SK-N-SH (cell line): ENCODE measurements around the gene OS9.

Source experiments
- CTCF ChIP-seq: fragments of 200-600 bp; sonication (generic); IDR thresholded peaks from 2 replicates; pipeline ENCODE4 v1.6.1; 2017; ENCODE audit warnings: antibody characterized with exemption, mild to moderate bottlenecking, moderate library complexity
- EZH2phosphoT487 ChIP-seq: fragments of 200-600 bp; sonication (generic); IDR thresholded peaks from 2 replicates; pipeline ENCODE4 v1.6.1; 2017; ENCODE audit warnings: low read depth, mixed run types, mild to moderate bottlenecking, antibody characterized with exemption, moderate library complexity, borderline replicate concordance
- FOXM1 ChIP-seq: IDR thresholded peaks from 2 replicates; pipeline ENCODE4 v1.4.0; 2012; ENCODE audit warnings: low read depth, mild to moderate bottlenecking
- TF ChIP-seq, protein P1 (sequence below): IDR thresholded peaks from 2 replicates; pipeline ENCODE4 v1.4.0; 2012; ENCODE audit warnings: low read depth

GRCh38 chr12:57727758-57728395 lies 33.9 kb downstream of the OS9 start:
- TF ChIP-seq FOXM1 (no peak), EZH2phosphoT487 (no peak), CTCF (no peak)
- TF ChIP-seq, protein P1, sequence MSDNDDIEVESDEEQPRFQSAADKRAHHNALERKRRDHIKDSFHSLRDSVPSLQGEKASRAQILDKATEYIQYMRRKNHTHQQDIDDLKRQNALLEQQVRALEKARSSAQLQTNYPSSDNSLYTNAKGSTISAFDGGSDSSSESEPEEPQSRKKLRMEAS = no peak
